Esophagus (tissue), 2 donors: ENCODE measurements around the gene SLC49A4. TPM values are rescaled to one million over a fixed set of nuclear protein-coding genes. Genes with fewer than 3 reads are reported as not detected.
"Not testable (repeated sequence)": the region's sequence is repeated elsewhere in the genome, so short reads cannot be mapped to it uniquely, and the experiment has no call there.

ENCODE experiments used
- H3K27ac ChIP-seq, 2 donors: one replicate each; pipeline ENCODE4 v1.5.1; 2013; ENCODE audit warnings: low read depth in 2 of 2, mild to moderate bottlenecking in 2 of 2, inconsistent platforms in 1 of 2, low read length in 1 of 2, moderate library complexity in 1 of 2
- H3K27me3 ChIP-seq, 2 donors: one replicate each; pipeline ENCODE4 v1.6.1; 2013; ENCODE audit warnings: low read length in 2 of 2, control low read depth in 1 of 2, mild to moderate bottlenecking in 1 of 2; ENCODE audit not compliant: insufficient read depth in 2 of 2, control insufficient read depth in 1 of 2
- H3K36me3 ChIP-seq, 2 donors: one replicate each; pipeline ENCODE4 v1.6.1; 2013; ENCODE audit warnings: low read length in 1 of 2; ENCODE audit not compliant: control insufficient read depth in 2 of 2, insufficient read depth in 2 of 2
- H3K4me1 ChIP-seq, 2 donors: one replicate each; pipeline ENCODE4 v1.6.1; 2013; ENCODE audit warnings: low read length in 1 of 2; ENCODE audit not compliant: control insufficient read depth in 2 of 2, insufficient read depth in 2 of 2
- H3K4me3 ChIP-seq, 2 donors: one replicate each; pipeline ENCODE4 v1.5.1; 2013; ENCODE audit warnings: low read length in 2 of 2, mild to moderate bottlenecking in 2 of 2, low read depth in 1 of 2, moderate library complexity in 1 of 2
- H3K9me3 ChIP-seq, 2 donors: one replicate each; pipeline ENCODE4 v1.6.1; 2013; ENCODE audit warnings: mild to moderate bottlenecking in 2 of 2, low read depth in 1 of 2, low read length in 1 of 2, moderate library complexity in 1 of 2; ENCODE audit not compliant: control insufficient read depth in 2 of 2, insufficient read depth in 1 of 2
- WGBS, 2 donors: extraction: QIAGEN DNeasy Blood & Tissue Kit; methylation state at CpG; one replicate each; pipeline ENCODE4 v1.1.7; 2013; 5-methylcytosine and 5-hydroxymethylcytosine counted together
- polyA plus RNA-seq, 2 donors: library from polyadenylated mRNA; stranded (reverse); fragments of 200-250 nt; gene quantifications; one replicate each; pipeline ENCODE4 v1.2.3, GENCODE V29; 2013
- donor health status: healthy with polysubstance abuse.
- donor health status: Bipolar disorder and iron deficiency.

SLC49A4 gene
- 10 to 100 TPM; 10.1 to 14.3 TPM for polyA plus RNA-seq

- Histone ChIP-seq H3K27me3 (no peaks in the 10 kb centered on the region), H3K36me3 (no peaks in the 10 kb centered on the region), H3K4me1 (peaks cover 3 to 4% of the 10 kb centered on the region in 2 donors), H3K27ac (peak within 1 kb of the TSS; percentile 88 to 98), H3K4me3 (peak within 1 kb of the TSS; percentile 78 to 82), H3K9me3 (no peaks in the 10 kb centered on the region)
- WGBS, 2 donors, result 1% methylated on average over 75 to 84 of the region's 84 CpGs
These were observed at the start of gene SLC49A4 for GRCh38 chr3:122794779-122795673. Gene SLC49A4 (plus strand): TSS chr3:122795069. CDS start chr3:122795193, 124 bp downstream.

- H3K9me3 ChIP-seq, result no peaks in the 10 kb centered on the region
- H3K36me3 ChIP-seq, result peaks cover 0 to under 1% of the 10 kb centered on the region in 2 donors
- 94 to 95% methylated on average over 4 of the region's 4 CpGs for WGBS, 2 donors
- no peaks in the 10 kb centered on the region for H3K4me1 ChIP-seq
- H3K27ac ChIP-seq, result no peak overlapping the region
- no peak overlapping the region for H3K4me3 ChIP-seq
- no peaks in the 10 kb centered on the region for H3K27me3 ChIP-seq
These were observed 49.4 kb upstream of the SLC49A4 start for GRCh38 chr3:122745369-122746021.

GRCh38 chr3:122747295-122747694, 47.6 kb upstream of the SLC49A4 start:
- H3K27ac ChIP-seq, H3K9me3 ChIP-seq, H3K36me3 ChIP-seq, H3K4me3 ChIP-seq, H3K27me3 ChIP-seq, H3K4me1 ChIP-seq: not testable (repeated sequence)
- WGBS, 2 donors, result 96 to 98% methylated on average over 19 to 29 of the region's 35 CpGs

- 93 to 95% methylated on average over 1 of the region's 1 CpG for WGBS, 2 donors
- no peak overlapping the region for H3K4me3 ChIP-seq
These were observed 46.5 kb upstream of the SLC49A4 start for GRCh38 chr3:122748347-122748746.

GRCh38 chr3:122754929-122755328, 39.9 kb upstream of the SLC49A4 start:
- H3K36me3 ChIP-seq, result peaks cover 0 to 5% of the 10 kb centered on the region in 2 donors
- no peaks in the 10 kb centered on the region for H3K4me1 ChIP-seq
- H3K27me3 ChIP-seq, result no peaks in the 10 kb centered on the region
- WGBS, 2 donors, result 81 to 82% methylated on average over 5 of the region's 5 CpGs
- H3K9me3 ChIP-seq, result no peaks in the 10 kb centered on the region
- no peak overlapping the region for H3K4me3 ChIP-seq
- no peak overlapping the region for H3K27ac ChIP-seq

More at GRCh38 chr3:122748347-122748746, 46.5 kb upstream of the SLC49A4 start:
- H3K27ac ChIP-seq, result no peak overlapping the region
- no peaks in the 10 kb centered on the region for H3K36me3 ChIP-seq
- no peaks in the 10 kb centered on the region for H3K9me3 ChIP-seq
- H3K27me3 ChIP-seq, result no peaks in the 10 kb centered on the region
- no peaks in the 10 kb centered on the region for H3K4me1 ChIP-seq

- Histone ChIP-seq H3K9me3 (no peaks in the 10 kb centered on the region), H3K4me1 (no peaks in the 10 kb centered on the region), H3K4me3 (no peak overlapping the region), H3K36me3 (peaks cover 0 to 5% of the 10 kb centered on the region in 2 donors), H3K27me3 (no peaks in the 10 kb centered on the region), H3K27ac (no peak overlapping the region)
- WGBS, 2 donors, result 93 to 94% methylated on average over 2 of the region's 2 CpGs
These were observed 39.4 kb upstream of the SLC49A4 start for GRCh38 chr3:122755491-122755890.

GRCh38 chr3:122758877-122759560, 35.9 kb upstream of the SLC49A4 start:
- H3K27ac ChIP-seq, result peak overlapping the region in 1 of 2 donors; percentile 13
- peaks cover 0 to 5% of the 10 kb centered on the region in 2 donors for H3K36me3 ChIP-seq
- H3K9me3 ChIP-seq, result no peaks in the 10 kb centered on the region
- H3K4me1 ChIP-seq, result no peaks in the 10 kb centered on the region
- no peak overlapping the region for H3K4me3 ChIP-seq
- 78 to 80% methylated on average over 3 of the region's 3 CpGs for WGBS, 2 donors
- no peaks in the 10 kb centered on the region for H3K27me3 ChIP-seq

GRCh38 chr3:122760453-122761271, 34.2 kb upstream of the SLC49A4 start:
- no peak overlapping the region for H3K27ac ChIP-seq
- H3K4me3 ChIP-seq, result no peak overlapping the region
- H3K9me3 ChIP-seq, result no peaks in the 10 kb centered on the region
- peaks cover 0 to 3% of the 10 kb centered on the region in 2 donors for H3K36me3 ChIP-seq
- 81 to 85% methylated on average over 3 of the region's 3 CpGs for WGBS, 2 donors
- H3K4me1 ChIP-seq, result no peaks in the 10 kb centered on the region
- H3K27me3 ChIP-seq, result no peaks in the 10 kb centered on the region

- no peaks in the 10 kb centered on the region for H3K4me1 ChIP-seq
- no peak overlapping the region for H3K27ac ChIP-seq
- 97% methylated on average over 3 of the region's 3 CpGs for WGBS, 2 donors
- H3K4me3 ChIP-seq, result no peak overlapping the region
- no peaks in the 10 kb centered on the region for H3K36me3 ChIP-seq
- no peaks in the 10 kb centered on the region for H3K27me3 ChIP-seq
- no peaks in the 10 kb centered on the region for H3K9me3 ChIP-seq
These were observed 28.4 kb upstream of the SLC49A4 start for GRCh38 chr3:122766430-122766829.
